GM12878 (cell line): ENCODE measurements around the gene TMEM150B. TPM values are rescaled to one million over a fixed set of nuclear protein-coding genes. Genes with fewer than 3 reads are reported as not detected.

ENCODE experiments used
- ATAC-seq: fragments of 200-7000 bp; cut with Tn5 transposase; 3 replicates; pipeline ENCODE4 v1.9.1; 2020; ENCODE audit warnings: mild to moderate bottlenecking, moderate library complexity
- BruUV-seq: library from RNA; stranded (reverse); fragments of 400-500 nt; replicated peaks from 2 replicates; lab custom pipeline; 2021; lab: Mats Ljungman, UMichigan
- CTCF ChIA-PET: fragments of 300-600 bp; sonication (Branson Sonifier 250); formaldehyde crosslinking; extraction: SDS; loops from one replicate; lab custom pipeline; 2021; ENCODE audit warnings: inconsistent platforms; lab: Yijun Ruan, JAX
- POLR2A ChIA-PET: fragments of 350-600 bp; formaldehyde crosslinking; extraction: SDS; loops from one replicate; lab custom pipeline; 2021; ENCODE audit warnings: inconsistent platforms; lab: Charles Lee
- RAD21 ChIA-PET: fragments of 300-600 bp; sonication (Branson Sonifier 250); formaldehyde crosslinking; loops from one replicate; lab custom pipeline; 2023; ENCODE audit warnings: antibody characterized with exemption; ENCODE audit not compliant: unreplicated experiment; lab: Charles Lee
- SMC1A ChIA-PET: fragments of 300-600 bp; sonication (Branson Sonifier 250); formaldehyde crosslinking; loops from one replicate; lab custom pipeline; 2023; ENCODE audit not compliant: unreplicated experiment, uncharacterized antibody; lab: Charles Lee
- DNase-seq: peaks from one replicate; pipeline ENCODE4 v3.0.0-alpha.2; 2011; ENCODE audit warnings: low read depth, low spot score
- FAIRE-seq: peaks from 3 replicates; lab custom pipeline; 2011; peaks lifted over from hg19 to GRCh38; lab: Jason Lieb, UNC
- H2AFZ ChIP-seq: 2 replicates; pipeline ENCODE4 v1.6.0; 2011; ENCODE audit warnings: low read depth, low read length, control low read depth; ENCODE audit not compliant: control insufficient read depth
- H3K27ac ChIP-seq: 2 replicates; pipeline ENCODE4 v1.5.1; 2011; ENCODE audit warnings: control low read depth; ENCODE audit not compliant: control insufficient read depth, insufficient read depth
- H3K27me3 ChIP-seq, 2 experiments: replicated peaks in 1 of 2; 2 replicates each; pipeline versions ENCODE4 v1.6.0 to v1.6.1; 2011; ENCODE audit warnings: low read length in 1 of 2; ENCODE audit not compliant: control insufficient read depth in 2 of 2, insufficient read depth in 2 of 2
- H3K36me3 ChIP-seq, 2 experiments: 2 replicates each; pipeline ENCODE4 v1.5.1; 2011; ENCODE audit warnings: low read length in 1 of 2; ENCODE audit not compliant: control insufficient read depth in 2 of 2, insufficient read depth in 2 of 2
- H3K4me1 ChIP-seq: 2 replicates; pipeline ENCODE4 v1.6.1; 2011; ENCODE audit warnings: mild to moderate bottlenecking, low read length, moderate library complexity, mixed read lengths; ENCODE audit not compliant: control insufficient read depth, insufficient read depth
- H3K4me2 ChIP-seq: 2 replicates; pipeline ENCODE4 v1.6.0; 2011; ENCODE audit warnings: control low read depth; ENCODE audit not compliant: control insufficient read depth, insufficient read depth
- H3K4me3 ChIP-seq: fragments of 200-600 bp; sonication (generic); 2 replicates; pipeline ENCODE4 v1.5.1; 2016
- H3K79me2 ChIP-seq: 2 replicates; pipeline ENCODE4 v1.6.0; 2011; ENCODE audit warnings: low read length; ENCODE audit not compliant: control insufficient read depth, insufficient read depth
- H3K9ac ChIP-seq: 2 replicates; pipeline ENCODE4 v1.8.0; 2011; ENCODE audit warnings: low read length, control low read depth, mixed read lengths; ENCODE audit not compliant: control insufficient read depth, insufficient read depth
- H3K9me3 ChIP-seq: replicated peaks from 3 replicates; pipeline ENCODE4 v1.5.1; 2011; ENCODE audit warnings: mild to moderate bottlenecking, low read length; ENCODE audit not compliant: control insufficient read depth, insufficient read depth
- H4K20me1 ChIP-seq: 2 replicates; pipeline ENCODE4 v1.6.0; 2011; ENCODE audit not compliant: control insufficient read depth, insufficient read depth
- CHD2 ChIP-seq: IDR thresholded peaks from 2 replicates; pipeline ENCODE4 v1.6.1; 2011; ENCODE audit warnings: low read depth, low read length, improper control_type of control experiment, borderline replicate concordance
- CREM ChIP-seq: IDR thresholded peaks from 2 replicates; pipeline ENCODE4 v1.6.1; 2014; ENCODE audit warnings: antibody characterized with exemption, low read depth
- GABPA ChIP-seq: IDR thresholded peaks from 2 replicates; pipeline ENCODE4 v1.6.1; 2014; ENCODE audit warnings: antibody characterized with exemption, low read depth, mild to moderate bottlenecking, inconsistent platforms
- IRF3 ChIP-seq: fragments of 450-650 bp; IDR thresholded peaks from 2 replicates; pipeline ENCODE4 v1.6.1; 2014; ENCODE audit warnings: mild to moderate bottlenecking
- JUND ChIP-seq: IDR thresholded peaks from 2 replicates; pipeline ENCODE4 v1.6.1; 2012; ENCODE audit warnings: low read depth, mild to moderate bottlenecking, low read length, improper control_type of control experiment, moderate library complexity
- MTA2 ChIP-seq: fragments of 450-650 bp; IDR thresholded peaks from 2 replicates; pipeline ENCODE4 v1.6.1; 2016; ENCODE audit warnings: low read depth, mild to moderate bottlenecking, moderate library complexity
- SKIL ChIP-seq: fragments of 450-650 bp; IDR thresholded peaks from 2 replicates; pipeline ENCODE4 v1.6.1; 2017; ENCODE audit warnings: mild to moderate bottlenecking, low read depth, inconsistent platforms; ENCODE audit not compliant: poor library complexity, severe bottlenecking
- SRF ChIP-seq, 2 experiments: IDR thresholded peaks; 2 replicates each; pipeline ENCODE4 v1.6.1; 2011; ENCODE audit warnings: low read depth in 2 of 2, low read length in 2 of 2, mild to moderate bottlenecking in 1 of 2, moderate library complexity in 1 of 2
- TBL1XR1 ChIP-seq: IDR thresholded peaks from 2 replicates; pipeline ENCODE4 v1.6.1; 2012; ENCODE audit warnings: low read depth, low read length, improper control_type of control experiment
- WGBS: methylation state at CpG from one replicate; pipeline ENCODE4 v1.1.6; 2016; ENCODE audit warnings: low lambda C conversion rate; ENCODE audit not compliant: insufficient replicate concordance, insufficient coverage; ENCODE audit errors: missing lambda C conversion rate; 5-methylcytosine and 5-hydroxymethylcytosine counted together
- in situ Hi-C: fragments of 300-500 bp; cut with MboI; formaldehyde crosslinking; loops from 9 replicates; pipeline ENCODE4 v1.14.3; 2018; ENCODE audit warnings: mixed read lengths
- intact Hi-C: fragments of 100-400 bp; cut with micrococcal nuclease; formaldehyde crosslinking; loops from one replicate; pipeline ENCODE4 v1.14.2; 2022; ENCODE audit not compliant: unreplicated experiment
- polyA plus RNA-seq, 11 experiments: library from polyadenylated mRNA; depleted of rRNA in 4 of 11; unstranded in 6 of 11; stranded (reverse) in 5 of 11; fragments of >200 nt; fragmentation: Nextera tagmentation in 4 of 11; fragmentation: Illumina TruSeq in 1 of 11; extraction: Ambion mirVana in 4 of 11; extraction: Trizol in 1 of 11; gene quantifications; 1 replicate in 1 of 11; 2 replicates in 10 of 11; pipeline versions ENCODE4 v1.2.1 to v1.2.3, GENCODE V29; 2011 to 2016; ENCODE audit warnings: inconsistent platforms in 2 of 11, missing spikeins in 2 of 11, low read depth in 1 of 11
- total RNA-seq, 4 experiments: library from RNA; depleted of rRNA in 3 of 4; stranded (reverse); fragments of >200 nt in 3 of 4; fragmentation: Illumina TruSeq in 1 of 4; extraction: Trizol in 1 of 4; gene quantifications; 2 replicates each; pipeline versions ENCODE4 v1.2.1 to v1.2.3, GENCODE V29; 2013 to 2021

TMEM150B gene
- total and polyA plus RNA-seq, 10 of the 15 experiments (the other 5 are each of a cell fraction or from before 2014, with no cell fraction given): 0.09 to 0.23 (median 0.18) TPM; not detected in 6

GRCh38 chr19:55273978-55274707 lies 51.0 kb downstream of the TMEM150B start:
- SMC1A ChIA-PET: interaction anchor here (1.2 kb wide), 1 partner anchor 19 kb away, joined by 4 read pairs; no protein-coding TSS in a partner anchor

More at GRCh38 chr19:55273978-55274707, 51.0 kb downstream of the TMEM150B start:
- ChIA-PET RAD21 (no interaction called here), POLR2A (no interaction called here), CTCF (no interaction called here)
- Histone ChIP-seq H3K27ac (no peak overlapping the region), H2AFZ (no peak overlapping the region), H3K36me3 (peaks cover 0 to 3% of the 10 kb centered on the region in 2 experiments; a peak in 1 of 4 replicates), H3K27me3 (no peaks in the 10 kb centered on the region), H3K9me3 (no peaks in the 10 kb centered on the region; the same call in 2 of the 3 replicates), H3K4me2 (no peak overlapping the region), H3K4me1 (peaks cover 29% of the 10 kb centered on the region), H3K9ac (no peak overlapping the region), H3K4me3 (no peak overlapping the region), H3K79me2 (no peaks in the 10 kb centered on the region), H4K20me1 (no peaks in the 10 kb centered on the region)
- no peak for TF ChIP-seq SRF (IDR thresholded peaks at IDR 0.05; ENCODE audit: low read depth in 2 of 2, low read length in 2 of 2)
- TF ChIP-seq JUND: no peak
- no peak for TF ChIP-seq CREM
- TF ChIP-seq GABPA: no peak
- TF ChIP-seq IRF3: no peak
- no peak for TF ChIP-seq TBL1XR1
- no peak for TF ChIP-seq SKIL
- no peak for TF ChIP-seq CHD2
- TF ChIP-seq MTA2: no peak
- intact Hi-C loops (no loop called here), in situ Hi-C loops (no loop called here)
- no peak for DNase-seq
- no peak for ATAC-seq
- no peak for FAIRE-seq
- WGBS: 95% methylated on average over 35 of the region's 36 CpGs
- BruUV-seq: no TSS peak
